Inflammatory macrophage treated with lipopolysaccharide for 4 hours (primary cell): ENCODE measurements around the gene RTN4RL1.

Experiments used
- DNase-seq: peaks from one replicate; pipeline ENCODE4 v3.0.0-alpha.2; 2020

Gene RTN4RL1

GRCh38 chr17:2044263-2044894 lies 19.2 kb upstream of the RTN4RL1 start:
- DNase-seq: no peak

DNA sequence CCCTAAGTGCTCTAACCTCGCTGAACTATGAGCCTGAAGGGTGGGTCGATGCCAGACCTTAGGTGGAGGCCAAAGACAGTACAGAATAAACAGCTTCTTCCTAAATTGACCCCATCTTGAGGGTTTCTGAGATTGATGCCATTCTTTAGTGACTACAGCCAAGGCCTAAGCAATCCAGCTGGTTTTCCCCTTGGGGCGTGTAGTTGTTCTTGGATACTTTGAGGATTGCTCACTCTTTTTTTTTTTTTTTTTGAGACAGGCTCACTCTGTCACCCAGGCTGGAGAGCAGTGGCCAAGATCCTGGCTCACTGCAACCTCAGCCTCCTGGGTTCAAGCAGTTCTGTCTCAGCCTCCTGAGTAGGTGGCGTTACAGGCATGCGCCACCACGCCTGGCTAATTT lies 18.7 kb upstream of the RTN4RL1 start:
- DNase-seq: no peak

DNA sequence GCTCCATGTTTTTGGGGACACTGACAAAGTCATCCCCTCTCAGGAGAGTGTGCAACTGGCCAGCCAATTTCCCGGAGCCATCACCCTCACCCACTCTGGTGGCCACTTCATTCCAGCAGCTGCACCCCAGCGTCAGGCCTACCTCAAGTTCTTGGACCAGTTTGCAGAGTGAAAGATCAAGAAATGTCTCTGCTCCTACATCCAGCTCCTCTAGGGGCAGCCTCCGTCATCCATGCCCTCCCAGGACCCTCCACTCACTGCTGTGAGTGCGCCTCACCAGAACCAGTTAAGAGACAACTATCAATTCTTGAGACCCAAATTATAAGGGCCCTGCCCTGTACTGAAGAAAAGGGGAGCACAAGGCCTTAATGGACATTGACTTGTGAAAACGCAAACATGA lies 17.8 kb upstream of the RTN4RL1 start:
- DNase-seq: no peak

DNA sequence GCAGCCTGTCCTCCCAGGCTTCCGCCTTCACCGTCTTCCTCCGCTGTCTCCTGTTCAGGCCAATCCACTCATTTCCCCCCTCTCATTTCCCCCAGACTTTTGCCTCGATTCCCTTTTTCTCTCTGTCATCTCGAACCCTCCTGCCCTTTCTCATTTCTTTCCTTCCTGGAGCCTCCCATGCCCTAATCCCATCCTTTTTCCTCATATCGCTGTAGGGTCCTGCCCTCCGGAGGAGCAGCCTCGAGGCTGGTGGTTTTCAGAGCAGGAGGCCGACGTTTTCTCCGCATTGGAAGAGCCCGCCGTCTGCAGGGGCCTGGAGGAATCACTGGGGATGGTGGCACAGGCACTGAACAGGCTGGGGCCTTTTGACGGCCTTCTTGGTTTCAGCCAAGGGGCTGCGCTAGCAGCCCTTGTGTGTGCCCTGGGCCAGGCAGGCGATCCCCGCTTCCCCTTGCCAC lies 17.3 kb upstream of the RTN4RL1 start:
- no peak for DNase-seq

DNA sequence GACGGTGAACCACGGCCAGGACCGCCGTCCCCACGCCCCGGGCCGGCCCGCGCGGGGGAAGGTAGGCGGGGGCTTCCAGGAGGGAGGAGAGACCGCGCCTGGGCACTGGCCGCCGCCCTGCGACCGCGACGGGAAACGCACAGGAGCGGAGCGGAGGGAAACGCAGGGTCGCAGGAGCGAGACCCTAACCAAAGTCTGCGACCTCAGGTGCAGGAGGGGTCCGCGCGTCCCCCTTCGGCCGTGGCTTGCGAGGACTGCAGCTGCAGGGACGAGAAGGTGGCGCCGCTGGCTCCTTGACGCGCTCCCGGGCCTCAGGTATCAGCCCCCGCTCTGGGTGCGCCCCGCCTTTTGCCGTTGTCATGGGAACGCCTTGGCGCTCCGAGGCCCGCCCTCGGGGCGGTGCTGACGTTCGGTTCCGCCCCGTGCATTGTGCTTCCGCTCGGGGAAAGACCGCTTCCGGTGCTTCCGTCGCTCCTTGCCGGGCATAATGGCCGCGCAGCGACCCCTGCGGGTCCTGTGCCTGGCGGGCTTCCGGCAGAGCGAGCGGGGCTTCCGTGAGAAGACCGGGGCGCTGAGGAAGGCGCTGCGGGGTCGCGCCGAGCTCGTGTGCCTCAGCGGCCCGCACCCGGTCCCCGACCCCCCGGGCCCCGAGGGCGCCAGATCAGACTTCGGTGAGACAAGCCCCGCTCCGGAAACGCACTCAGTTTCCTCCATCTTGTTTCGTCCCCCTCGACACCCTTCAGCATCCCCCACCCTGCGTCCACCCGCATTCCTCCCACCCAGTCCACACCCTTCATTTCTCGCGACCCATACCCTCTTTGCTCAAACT lies 16.6 kb upstream of the RTN4RL1 start, which contains the start of gene OVCA2:
Gene OVCA2, plus strand, starts transcription at position 462 of the 829 bp plus-strand sequence. Its CDS starts 26 bp downstream, at position 488.
- DNase-seq: peak; percentile 94

GRCh38 chr17:2040942-2041560 lies 15.9 kb upstream of the RTN4RL1 start:
- no peak for DNase-seq

- DNase-seq: no peak
Measured at GRCh38 chr17:2040219-2040827, 15.2 kb upstream of the RTN4RL1 start.

DNA sequence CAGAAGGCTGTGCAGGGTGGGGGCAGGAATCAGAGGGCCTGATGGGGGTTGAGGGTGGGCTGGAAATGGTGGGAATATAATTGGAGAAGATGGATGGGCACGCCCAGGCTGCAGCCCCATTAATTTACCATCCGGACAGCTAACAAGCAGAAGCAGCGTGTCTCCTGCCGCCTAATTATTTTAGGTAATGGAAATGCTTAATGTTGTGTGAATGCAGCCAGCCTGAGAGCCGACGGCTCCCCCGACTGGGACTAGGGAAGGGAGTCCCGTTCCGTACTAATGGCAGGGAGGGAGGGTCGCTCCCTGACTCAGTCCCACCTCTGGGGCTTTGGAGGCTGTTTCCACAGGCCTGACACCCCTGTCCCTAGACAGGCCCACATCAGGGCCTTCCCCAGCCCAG lies 12.0 kb upstream of the RTN4RL1 start:
- no peak for DNase-seq

DNA sequence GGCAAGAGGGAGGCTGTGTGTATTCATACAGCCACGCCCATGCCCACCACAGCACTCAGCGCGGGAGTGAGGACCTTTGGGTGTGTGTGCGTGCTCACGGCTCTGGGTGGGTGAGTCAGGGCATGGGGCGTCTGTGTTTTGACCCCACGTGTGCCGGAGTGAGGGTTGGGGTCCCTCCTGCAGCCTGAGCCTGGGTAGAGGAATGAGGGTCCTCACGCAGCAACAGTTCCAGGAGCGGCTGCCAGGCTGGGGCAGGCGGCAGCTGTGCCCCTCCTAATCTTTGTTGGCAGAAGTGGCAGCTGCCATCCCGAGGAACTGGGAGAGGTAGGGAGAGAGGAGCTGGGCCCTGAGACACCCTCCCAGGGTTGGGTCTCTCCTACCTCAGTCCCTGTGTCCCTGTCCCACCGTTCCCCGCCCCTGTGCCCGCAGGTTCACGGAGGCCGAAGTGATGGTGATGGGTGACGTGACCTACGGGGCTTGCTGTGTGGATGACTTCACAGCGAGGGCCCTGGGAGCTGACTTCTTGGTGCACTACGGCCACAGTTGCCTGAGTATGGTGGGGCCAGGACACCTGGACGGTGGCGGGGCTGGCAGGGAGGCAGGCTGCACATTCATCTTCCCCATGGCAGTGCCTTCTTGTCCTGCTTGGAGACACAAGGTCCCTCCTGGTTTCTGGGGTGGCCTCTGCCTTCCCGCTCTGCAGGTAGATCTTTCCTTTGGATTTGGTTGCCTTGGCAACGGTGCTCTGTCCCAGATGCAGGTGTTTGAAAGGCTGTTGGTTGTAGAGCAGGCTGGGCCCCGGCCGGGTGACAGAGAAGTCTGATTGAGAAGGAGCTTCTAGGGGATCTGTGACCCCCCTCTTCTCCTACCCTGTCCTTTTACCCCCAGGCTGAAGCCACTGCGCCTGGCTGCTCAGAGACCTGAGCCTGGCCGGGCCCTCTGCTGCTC lies 10.7 kb upstream of the RTN4RL1 start:
- no peak for DNase-seq

GRCh38 chr17:2034806-2035540 lies 9.8 kb upstream of the RTN4RL1 start:
- no peak for DNase-seq

DNA sequence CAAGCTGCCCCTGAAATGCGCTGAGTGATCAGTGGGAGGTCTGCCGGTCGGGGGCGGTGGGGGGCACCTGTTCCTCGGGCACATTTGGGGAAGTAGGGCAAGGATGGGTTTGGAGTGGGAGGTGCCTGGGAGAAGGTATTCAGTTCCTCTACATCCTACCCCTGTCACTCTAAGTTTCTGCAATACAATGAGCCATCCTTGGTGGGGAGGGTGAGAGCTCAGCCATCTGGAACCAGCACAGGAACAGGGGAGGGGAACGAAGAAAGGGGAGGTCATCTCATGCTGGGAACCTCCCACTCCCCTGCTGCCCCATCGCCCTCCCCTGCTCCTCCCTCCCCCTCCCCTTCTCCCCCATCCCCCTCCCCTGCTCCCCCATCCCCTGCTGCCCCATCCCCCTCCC lies 9.0 kb upstream of the RTN4RL1 start:
- DNase-seq: no peak

DNA sequence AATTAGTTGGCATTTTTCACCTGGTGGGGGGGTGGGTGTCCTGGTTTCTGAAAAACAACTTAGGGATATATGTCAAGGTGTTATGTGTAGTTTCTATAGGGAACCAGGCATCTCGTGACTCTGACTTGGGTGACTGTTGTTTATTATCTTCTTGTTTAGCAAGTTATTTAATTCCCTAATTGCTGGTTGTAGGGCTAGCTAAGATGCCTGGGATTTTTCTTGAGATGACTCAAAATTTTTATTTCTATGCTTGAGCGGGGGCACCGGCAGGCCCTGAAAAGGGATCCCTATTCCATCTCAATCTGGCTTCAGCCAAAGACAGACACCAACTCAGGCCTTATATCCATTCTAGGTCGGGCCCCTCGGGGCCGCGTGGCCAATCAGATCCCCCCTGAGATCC lies 8.0 kb upstream of the RTN4RL1 start:
- DNase-seq: no peak

DNA sequence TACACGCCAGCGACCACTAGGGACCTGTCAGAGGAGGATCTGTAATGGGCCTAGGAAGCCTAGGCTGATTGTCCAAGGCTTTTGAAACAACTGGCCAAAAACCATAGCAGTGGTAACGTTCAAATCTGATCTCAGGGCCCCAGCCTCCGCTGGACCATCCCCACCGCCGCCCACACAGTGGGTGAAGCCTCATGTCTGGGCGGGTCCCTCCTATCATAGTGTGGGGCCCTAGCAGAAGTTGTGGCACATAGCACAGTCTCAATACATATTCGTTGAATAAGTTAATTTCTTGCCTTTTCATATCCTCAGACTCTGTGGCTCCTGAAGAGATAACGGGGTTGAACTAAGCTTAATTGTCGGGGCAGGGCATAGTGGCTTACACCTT lies 5.6 kb upstream of the RTN4RL1 start:
- no peak for DNase-seq

DNA sequence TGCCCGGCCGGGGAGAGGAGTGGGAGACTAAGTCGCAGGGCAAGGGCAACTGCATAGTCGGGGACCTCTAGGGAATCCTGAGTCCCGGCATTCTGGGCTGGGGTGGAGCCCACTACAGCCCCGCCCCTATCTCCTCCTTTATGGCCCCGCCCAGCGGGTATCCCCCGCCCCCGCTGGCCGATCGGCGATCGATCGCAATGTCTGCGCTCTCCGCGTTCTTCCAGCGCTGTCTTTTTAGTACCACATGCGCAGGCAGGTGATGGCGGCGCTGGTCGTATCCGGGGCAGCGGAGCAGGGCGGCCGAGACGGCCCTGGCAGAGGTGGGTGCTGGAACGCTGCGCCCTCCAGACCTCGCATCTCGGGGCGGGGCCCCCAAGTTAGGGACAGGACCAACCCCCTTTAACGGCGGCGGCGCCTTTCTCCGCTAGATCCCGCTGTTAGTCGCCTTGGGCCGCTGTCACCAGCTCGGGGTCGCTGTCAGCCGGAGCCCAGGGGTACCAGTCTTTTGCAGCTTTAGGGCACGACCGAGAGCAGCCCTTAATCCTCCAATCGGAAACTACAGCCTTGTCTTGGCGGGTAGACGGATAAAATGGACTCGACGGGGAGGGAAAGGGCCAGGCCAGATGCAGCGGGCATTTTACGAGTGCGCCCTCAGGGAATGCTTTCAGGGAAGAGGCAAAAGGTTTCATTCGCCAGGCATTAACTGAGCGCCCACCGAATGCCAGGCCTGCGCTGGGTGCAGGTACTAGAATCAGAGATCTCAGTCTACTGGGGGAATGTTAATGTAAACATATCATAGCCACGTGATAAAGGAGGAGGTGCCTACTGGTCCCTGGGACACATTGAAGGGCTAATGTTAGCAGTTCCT lies 5.0 kb upstream of the RTN4RL1 start, which contains the start of gene DPH1:
Gene DPH1, plus strand, starts transcription at position 243 of the 868 bp plus-strand sequence. Its CDS starts 17 bp downstream, at position 260.
- peak; percentile 89 for DNase-seq

- no peak for DNase-seq
Measured at GRCh38 chr17:2028737-2029136, 3.6 kb upstream of the RTN4RL1 start.

- no peak for DNase-seq
Measured at GRCh38 chr17:2028234-2028614, 3.1 kb upstream of the RTN4RL1 start.

GRCh38 chr17:2027528-2028233 lies 2.5 kb upstream of the RTN4RL1 start:
- DNase-seq: no peak

DNA sequence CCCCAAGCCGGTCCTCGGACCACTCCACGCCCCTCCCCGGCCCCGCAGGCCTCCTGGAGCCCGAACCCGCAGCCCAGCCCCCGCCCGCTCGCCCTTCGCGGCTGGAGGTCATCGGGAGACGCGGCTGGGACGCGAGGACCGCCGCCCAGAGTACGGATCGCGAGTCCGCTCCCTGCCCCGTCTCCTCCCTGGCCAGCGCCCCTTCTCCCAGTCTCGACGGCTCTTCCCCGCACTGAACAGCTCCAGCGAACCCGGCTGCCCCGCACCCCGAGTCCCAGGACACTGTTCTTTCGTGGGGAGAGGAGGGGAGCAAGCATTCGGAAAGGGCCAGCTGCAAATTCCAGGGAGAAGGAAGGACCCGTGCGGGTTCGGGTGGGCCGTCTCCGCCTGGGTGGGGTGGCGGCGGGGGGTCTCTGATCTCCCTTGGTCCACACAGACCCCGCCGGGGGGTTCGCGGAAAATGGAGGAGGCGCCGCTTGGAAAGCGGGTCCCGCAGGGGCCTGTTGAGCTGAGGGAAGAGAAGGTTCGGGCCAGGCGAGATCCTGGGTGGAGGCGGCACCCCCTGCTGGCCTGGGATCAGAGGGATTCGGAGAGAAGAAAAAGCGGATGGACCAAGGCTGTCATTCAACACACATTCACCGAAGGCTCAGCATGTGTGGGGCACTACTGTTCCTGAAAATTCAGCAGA lies 632 bp upstream of the RTN4RL1 start:
- peak; percentile 57 for DNase-seq

DNA sequence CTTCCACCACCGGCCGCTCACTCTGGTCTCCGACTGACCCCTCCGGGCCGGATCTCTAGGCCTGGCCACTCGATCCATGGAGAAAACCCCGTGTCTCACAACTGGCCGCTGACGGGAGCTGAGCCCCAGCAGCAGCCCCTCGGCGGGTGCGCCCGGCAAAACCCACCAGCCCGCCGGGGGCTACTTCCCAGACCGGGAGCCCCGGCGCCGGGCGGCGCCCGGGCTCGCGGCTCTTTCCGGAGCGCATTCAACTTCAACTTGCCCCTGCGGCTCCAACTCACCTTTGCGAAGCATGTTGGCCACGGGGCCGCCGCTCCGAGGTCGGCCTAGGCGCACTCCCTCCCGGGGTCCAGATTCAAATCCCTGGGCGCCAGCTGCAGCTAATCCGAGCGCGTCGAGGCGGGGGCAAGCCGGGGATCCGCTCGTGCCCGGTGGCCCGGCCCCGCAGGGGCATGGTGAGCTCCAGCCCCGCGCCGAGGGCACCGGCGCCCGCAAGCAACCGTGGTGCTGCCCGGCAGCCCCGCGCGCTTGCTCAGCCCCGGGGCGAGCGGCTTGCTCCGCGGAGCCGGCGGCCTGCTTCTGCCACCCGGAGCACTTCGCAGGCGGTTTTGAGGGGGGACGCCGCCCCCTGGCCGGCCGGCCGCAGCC lies 438 bp downstream of the RTN4RL1 start:
- no peak for DNase-seq
